H1 (cell line): ENCODE measurements around the gene SIX4. TPM values are rescaled to one million over a fixed set of nuclear protein-coding genes. Genes with fewer than 3 reads are reported as not detected.

Source experiments
- CTCF ChIA-PET: fragments of 300-600 bp; sonication (Branson Sonifier 250); formaldehyde crosslinking; loops from one replicate; lab custom pipeline; 2021; ENCODE audit not compliant: partially characterized antibody; lab: Charles Lee
- POLR2A ChIA-PET: fragments of 300-600 bp; sonication (Branson Sonifier 250); formaldehyde crosslinking; loops from one replicate; lab custom pipeline; 2021; ENCODE audit warnings: inconsistent platforms; ENCODE audit not compliant: partially characterized antibody; lab: Charles Lee
- DNase-seq, 2 experiments: peaks; one replicate each; pipeline versions ENCODE4 v3.0.0 to v3.0.0-alpha.2; 2010 to 2022; ENCODE audit warnings: low spot score in 2 of 2, low read depth in 1 of 2, mixed read lengths in 1 of 2
- FAIRE-seq: peaks from 2 replicates; lab custom pipeline; 2011; peaks lifted over from hg19 to GRCh38; lab: Jason Lieb, UNC
- H2AFZ ChIP-seq: 2 replicates; pipeline ENCODE4 v1.8.1; 2012; ENCODE audit warnings: low read length, inconsistent platforms
- H2AK5ac ChIP-seq: 2 replicates; pipeline ENCODE4 v1.6.1; 2013; ENCODE audit warnings: low read depth, low read length
- H2BK120ac ChIP-seq: replicated peaks from 2 replicates; pipeline ENCODE3; 2013; ENCODE audit warnings: low read depth, low read length, inconsistent platforms
- H2BK12ac ChIP-seq: 2 replicates; pipeline ENCODE4 v1.6.1; 2013; ENCODE audit warnings: low read depth, low read length
- H2BK15ac ChIP-seq: 2 replicates; pipeline ENCODE4 v1.6.1; 2013; ENCODE audit warnings: low read length
- H2BK20ac ChIP-seq: 2 replicates; pipeline ENCODE4 v1.6.1; 2013; ENCODE audit warnings: low read length
- H2BK5ac ChIP-seq: 2 replicates; pipeline ENCODE4 v1.6.1; 2013; ENCODE audit warnings: low read depth, low read length
- H3K14ac ChIP-seq: 2 replicates; pipeline ENCODE4 v1.6.1; 2013; ENCODE audit warnings: inconsistent platforms; ENCODE audit not compliant: insufficient read length
- H3K18ac ChIP-seq: 2 replicates; pipeline ENCODE4 v1.6.1; 2013; ENCODE audit warnings: low read length; ENCODE audit errors: extremely low read depth
- H3K23ac ChIP-seq: 2 replicates; pipeline ENCODE4 v1.6.1; 2013; ENCODE audit warnings: inconsistent platforms; ENCODE audit not compliant: insufficient read length
- H3K23me2 ChIP-seq: 2 replicates; pipeline ENCODE4 v1.6.1; 2013; ENCODE audit warnings: low read depth, low read length
- H3K27ac ChIP-seq: 2 replicates; pipeline ENCODE4 v1.6.1; 2011; ENCODE audit warnings: low read depth, low read length, inconsistent platforms
- H3K27me3 ChIP-seq, 4 experiments: replicated peaks in 1 of 4; 1 replicate in 1 of 4; 2 replicates in 3 of 4; pipeline versions ENCODE4 v1.6.1 to v1.8.1; 2011 to 2013; ENCODE audit warnings: low read length in 3 of 4, mild to moderate bottlenecking in 3 of 4, inconsistent platforms in 2 of 4, mixed read lengths in 2 of 4, moderate library complexity in 1 of 4; ENCODE audit not compliant: control insufficient read depth in 3 of 4, insufficient read depth in 3 of 4; ENCODE audit errors: extremely low read depth in 1 of 4
- H3K36me3 ChIP-seq, 4 experiments: 2 replicates each; pipeline versions ENCODE4 v1.6.1 to v1.8.1; 2011 to 2013; ENCODE audit warnings: mild to moderate bottlenecking in 4 of 4, low read length in 3 of 4, moderate library complexity in 2 of 4, control low read depth in 1 of 4, inconsistent platforms in 1 of 4; ENCODE audit not compliant: insufficient read depth in 4 of 4, control insufficient read depth in 2 of 4
- H3K4ac ChIP-seq: replicated peaks from 2 replicates; pipeline ENCODE3; 2013; ENCODE audit warnings: low read length, low read depth, mixed read lengths, inconsistent platforms; ENCODE audit not compliant: insufficient read length
- H3K4me1 ChIP-seq, 4 experiments: replicated peaks in 1 of 4; 1 replicate in 1 of 4; 2 replicates in 3 of 4; pipeline versions ENCODE4 v1.6.1 to v1.8.1; 2011 to 2013; ENCODE audit warnings: low read length in 3 of 4, inconsistent platforms in 2 of 4, mixed read lengths in 1 of 4; ENCODE audit not compliant: insufficient read depth in 4 of 4, control insufficient read depth in 3 of 4
- H3K4me2 ChIP-seq, 2 experiments: 2 replicates each; pipeline versions ENCODE4 v1.6.1 to v1.8.1; 2011 to 2013; ENCODE audit warnings: low read depth in 2 of 2, low read length in 2 of 2, control low read depth in 1 of 2, inconsistent platforms in 1 of 2, mild to moderate bottlenecking in 1 of 2; ENCODE audit not compliant: insufficient read depth in 1 of 2
- H3K4me3 ChIP-seq, 4 experiments: fragments of 200-600, 300-600 bp in 1 of 4; sonication (generic), shearing (Covaris generic), sonication (Bioruptor Twin) in 1 of 4; 2 replicates each; pipeline versions ENCODE4 v1.5.1 to v1.8.1; 2011 to 2016; ENCODE audit warnings: low read length in 4 of 4, low read depth in 3 of 4, control low read depth in 2 of 4, inconsistent platforms in 2 of 4, mild to moderate bottlenecking in 2 of 4, mixed read lengths in 1 of 4, moderate library complexity in 1 of 4; ENCODE audit not compliant: insufficient read depth in 2 of 4; ENCODE audit errors: extremely low read depth in 1 of 4
- H3K56ac ChIP-seq: replicated peaks from 2 replicates; pipeline ENCODE3; 2013; ENCODE audit warnings: low read depth, mild to moderate bottlenecking, mixed read lengths, low read length, inconsistent platforms; ENCODE audit not compliant: insufficient read length
- H3K79me1 ChIP-seq: 2 replicates; pipeline ENCODE4 v1.6.1; 2013; ENCODE audit warnings: low read depth, low read length, control low read depth
- H3K79me2 ChIP-seq, 2 experiments: 2 replicates each; pipeline versions ENCODE4 v1.6.1 to v1.8.1; 2012 to 2013; ENCODE audit warnings: low read length in 2 of 2, mild to moderate bottlenecking in 2 of 2, inconsistent platforms in 1 of 2; ENCODE audit not compliant: insufficient read depth in 2 of 2, control insufficient read depth in 1 of 2
- H3K9ac ChIP-seq, 4 experiments: replicated peaks in 1 of 4; 1 replicate in 1 of 4; 2 replicates in 3 of 4; pipeline versions ENCODE4 v1.6.1 to v1.8.1; 2011 to 2013; ENCODE audit warnings: low read depth in 3 of 4, low read length in 3 of 4, control low read depth in 2 of 4, mild to moderate bottlenecking in 2 of 4, moderate library complexity in 2 of 4, inconsistent platforms in 1 of 4; ENCODE audit errors: extremely low read depth in 1 of 4
- H3K9me3 ChIP-seq, 2 experiments: 2 replicates each; pipeline versions ENCODE4 v1.6.1 to v1.8.1; 2012 to 2013; ENCODE audit warnings: mild to moderate bottlenecking in 2 of 2, moderate library complexity in 2 of 2, control low read depth in 1 of 2, inconsistent platforms in 1 of 2, low read depth in 1 of 2, low read length in 1 of 2, mixed read lengths in 1 of 2; ENCODE audit not compliant: insufficient read depth in 2 of 2
- H4K20me1 ChIP-seq, 2 experiments: replicated peaks in 1 of 2; 2 replicates each; pipeline versions ENCODE3 to v1.8.1; 2011 to 2013; ENCODE audit warnings: inconsistent platforms in 2 of 2, low read length in 2 of 2, mild to moderate bottlenecking in 1 of 2; ENCODE audit not compliant: insufficient read depth in 2 of 2, control insufficient read depth in 1 of 2
- H4K5ac ChIP-seq: 2 replicates; pipeline ENCODE4 v1.6.1; 2013; ENCODE audit warnings: low read length, low read depth, mixed read lengths, inconsistent platforms; ENCODE audit not compliant: insufficient read length
- H4K8ac ChIP-seq: 2 replicates; pipeline ENCODE4 v1.8.0; 2013; ENCODE audit warnings: mild to moderate bottlenecking, moderate library complexity, low read length, inconsistent platforms; ENCODE audit not compliant: insufficient read depth; ENCODE audit errors: extremely low read depth
- H4K91ac ChIP-seq: replicated peaks from 2 replicates; pipeline ENCODE3; 2013; ENCODE audit warnings: low read length, mixed read lengths, inconsistent platforms; ENCODE audit not compliant: insufficient read length
- CTBP2 ChIP-seq: IDR thresholded peaks from 2 replicates; pipeline ENCODE4 v1.7.0; 2011; ENCODE audit warnings: borderline replicate concordance, mild to moderate bottlenecking, moderate library complexity, mixed read lengths, low read length; ENCODE audit not compliant: insufficient read depth, insufficient read length
- ZNF274 ChIP-seq: IDR thresholded peaks from 2 replicates; pipeline ENCODE4 v1.7.0; 2012; ENCODE audit warnings: low read length, borderline replicate concordance; ENCODE audit errors: extremely low read depth
- WGBS, 2 experiments: shearing (Covaris generic) in 1 of 2; methylation state at CpG; one replicate each; pipeline versions ENCODE4 v1.1.6 to v1.1.7; 2013 to 2015; ENCODE audit warnings: low lambda C conversion rate in 2 of 2, mixed read lengths in 2 of 2, inconsistent platforms in 1 of 2, low coverage in 1 of 2, missing lambda C conversion rate in 1 of 2; ENCODE audit not compliant: insufficient replicate concordance in 2 of 2, insufficient coverage in 1 of 2, insufficient read length in 1 of 2; ENCODE audit errors: extremely low coverage in 1 of 2, missing lambda C conversion rate in 1 of 2; 5-methylcytosine and 5-hydroxymethylcytosine counted together
- polyA plus RNA-seq, 7 experiments: library from polyadenylated mRNA; depleted of rRNA in 3 of 7; stranded (reverse) in 5 of 7; unstranded in 2 of 7; fragments of >200 nt in 5 of 7; fragments of 200-250 nt in 2 of 7; gene quantifications; 1 replicate in 5 of 7; 2 replicates in 1 of 7; 4 replicates in 1 of 7; pipeline versions ENCODE4 v1.2.1 to v1.2.3, GENCODE V29; 2011 to 2013; ENCODE audit warnings: missing spikeins in 2 of 7, mixed read lengths in 2 of 7
- total RNA-seq: library from RNA; stranded (reverse); fragmentation: NEBNext Ultra II Directional; extraction: Animal tissue kit (Norgen Biotek cat#: 25700); gene quantifications from 2 replicates; pipeline ENCODE4 v1.2.1, GENCODE V29; 2021

SIX4 gene
- total and polyA plus RNA-seq, 2 of the 8 experiments (the other 6 are each of a cell fraction or from before 2014, with no cell fraction given) = 9.0 to 38.9 TPM

- Histone ChIP-seq H3K79me1 (no peaks in the 10 kb centered on the region), H4K8ac (no peak overlapping the region), H4K91ac (no peak overlapping the region), H3K14ac (no peak overlapping the region), H3K27ac (no peak overlapping the region), H3K4me2 (no peak overlapping the region), H3K4me3 (no peak overlapping the region), H3K56ac (no peak overlapping the region), H3K79me2 (peaks cover 0 to 7% of the 10 kb centered on the region in 2 experiments; a peak in 2 of 4 replicates), H3K9me3 (no peaks in the 10 kb centered on the region), H3K23me2 (no peaks in the 10 kb centered on the region), H2AK5ac (no peak overlapping the region), H2BK15ac (no peak overlapping the region), H2BK20ac (no peak overlapping the region), H4K5ac (no peak overlapping the region), H3K4ac (no peak overlapping the region), H3K23ac (no peak overlapping the region), H3K9ac (no peak overlapping the region), H3K4me1 (peaks cover 0 to 5% (median 2%) of the 10 kb centered on the region in 4 experiments; a peak in 4 of 7 replicates), H2AFZ (no peak overlapping the region), H3K18ac (no peak overlapping the region), H2BK5ac (no peak overlapping the region), H4K20me1 (no peaks in the 10 kb centered on the region), H2BK12ac (no peak overlapping the region), H3K27me3 (no peaks in the 10 kb centered on the region), H2BK120ac (no peak overlapping the region), H3K36me3 (peaks cover 0 to 12% (median 0%) of the 10 kb centered on the region in 4 experiments; a peak in 1 of 8 replicates)
- no peak for FAIRE-seq
- POLR2A ChIA-PET = no interaction called here
- CTCF ChIA-PET = interaction anchor here (0.5 to 0.8 kb wide), 2 partner anchors 65 to 146 kb away, joined by 3 read pairs; no protein-coding TSS in a partner anchor
- TF ChIP-seq ZNF274 (no peak), CTBP2 (no peak)
- 95% methylated on average over 3 of the region's 3 CpGs; no CpG with 5 or more reads in 1 of the 2 experiments for WGBS, 2 experiments
- no peak for DNase-seq
These were observed 16.3 kb downstream of the SIX4 start for GRCh38 chr14:60707858-60708257.
